ENCODE results near the gene WDR38.
"Not testable (repeated sequence)": the region's sequence is repeated elsewhere in the genome, so short reads cannot be mapped to it uniquely, and the experiment has no call there.

The WDR38 gene

GRCh38 chr9:124818431-124819281 is 34.6 kb upstream of the WDR38 start:
- no peak for TF ChIP-seq ZNF274 (IDR thresholded peaks at IDR 0.05; ENCODE audit: low read depth, low read length)
- no peak overlapping the region for H3K4me3 ChIP-seq (ENCODE audit: low read length)

- H3K4me3 ChIP-seq (ENCODE audit: low read length), result no peak overlapping the region
- TF ChIP-seq ZNF274 (IDR thresholded peaks at IDR 0.05; ENCODE audit: low read depth, low read length), result no peak
These were observed 32.3 kb upstream of the WDR38 start for GRCh38 chr9:124820698-124821623.

GRCh38 chr9:124828489-124829333 is 24.5 kb upstream of the WDR38 start:
- no peak for TF ChIP-seq ZNF274 (IDR thresholded peaks at IDR 0.05; ENCODE audit: low read depth, low read length)
- H3K4me3 ChIP-seq (ENCODE audit: low read length), result no peak overlapping the region

DNA sequence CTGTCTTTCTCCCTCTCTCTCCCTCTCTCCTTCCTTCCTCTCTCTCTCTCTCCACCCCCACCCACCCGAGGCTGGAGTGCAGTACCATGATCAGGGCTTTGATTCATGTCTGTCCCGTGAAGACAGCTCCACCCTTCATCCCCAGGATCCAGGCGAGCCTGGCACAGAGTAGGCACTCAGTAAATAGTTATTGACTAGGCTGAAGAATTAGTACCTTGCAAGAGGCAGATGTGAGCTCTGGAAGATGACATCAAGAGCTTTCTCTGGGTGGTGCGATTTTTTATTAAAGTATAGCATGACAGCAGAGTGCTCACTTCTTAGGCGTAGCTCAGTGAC is 24.0 kb upstream of the WDR38 start:
- no peak overlapping the region for H3K4me3 ChIP-seq (ENCODE audit: low read length)
- TF ChIP-seq ZNF274 (IDR thresholded peaks at IDR 0.05; ENCODE audit: low read depth, low read length), result no peak

DNA sequence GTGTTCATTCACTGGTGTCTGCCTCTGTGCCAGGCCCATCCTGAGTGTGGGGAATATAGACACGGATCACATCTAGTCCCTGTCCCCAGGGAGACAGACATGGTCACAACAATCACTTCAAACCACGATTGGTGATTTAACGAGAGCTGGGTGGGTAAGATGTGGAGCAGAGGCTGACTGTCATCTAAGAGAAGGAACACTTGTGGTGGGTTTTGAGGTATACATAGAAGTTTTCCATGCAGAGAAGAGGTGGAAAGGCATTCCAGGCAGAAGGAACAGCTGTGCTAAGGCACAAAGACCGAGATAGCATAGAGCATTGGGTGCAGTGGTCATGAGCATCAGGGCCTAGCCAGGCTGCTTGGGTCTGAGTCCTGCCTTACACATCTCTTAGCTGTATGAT is 22.7 kb upstream of the WDR38 start:
- TF ChIP-seq ZNF274 (IDR thresholded peaks at IDR 0.05; ENCODE audit: low read depth, low read length), result no peak
- no peak overlapping the region for H3K4me3 ChIP-seq (ENCODE audit: low read length)

GRCh38 chr9:124831642-124832364 is 21.5 kb upstream of the WDR38 start:
- H3K4me3 ChIP-seq (ENCODE audit: low read length), result no peak overlapping the region
- no peak for TF ChIP-seq ZNF274 (IDR thresholded peaks at IDR 0.05; ENCODE audit: low read depth, low read length)

DNA sequence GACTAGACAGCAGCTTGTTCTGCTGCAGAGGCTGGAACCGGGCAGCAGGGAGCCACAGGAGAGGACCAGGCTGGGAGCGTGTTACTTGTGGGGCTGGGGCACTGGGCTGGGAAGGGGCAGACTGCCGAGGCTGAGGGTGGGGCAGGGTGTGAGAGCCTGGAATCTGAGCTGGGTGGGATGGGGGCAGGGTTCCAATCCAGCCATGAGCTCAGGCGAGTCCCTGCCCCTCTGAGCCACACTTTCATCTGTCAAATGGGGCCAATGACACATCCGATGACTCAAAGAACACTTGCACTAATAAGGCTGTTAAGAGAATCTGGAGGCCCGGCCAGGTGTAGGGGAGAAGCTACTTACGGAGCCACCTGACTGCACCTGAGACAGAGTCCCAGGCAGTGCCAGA is 18.7 kb upstream of the WDR38 start:
- no peak for TF ChIP-seq ZNF274 (IDR thresholded peaks at IDR 0.05; ENCODE audit: low read depth, low read length)
- H3K4me3 ChIP-seq (ENCODE audit: low read length), result no peak overlapping the region

GRCh38 chr9:124835026-124835557 is 18.2 kb upstream of the WDR38 start:
- TF ChIP-seq ZNF274 (IDR thresholded peaks at IDR 0.05; ENCODE audit: low read depth, low read length), result no peak
- H3K4me3 ChIP-seq (ENCODE audit: low read length), result no peak overlapping the region

- not testable (repeated sequence) for H3K4me3 ChIP-seq (ENCODE audit: low read length)
These were observed 15.1 kb upstream of the WDR38 start for GRCh38 chr9:124838132-124838531.

DNA sequence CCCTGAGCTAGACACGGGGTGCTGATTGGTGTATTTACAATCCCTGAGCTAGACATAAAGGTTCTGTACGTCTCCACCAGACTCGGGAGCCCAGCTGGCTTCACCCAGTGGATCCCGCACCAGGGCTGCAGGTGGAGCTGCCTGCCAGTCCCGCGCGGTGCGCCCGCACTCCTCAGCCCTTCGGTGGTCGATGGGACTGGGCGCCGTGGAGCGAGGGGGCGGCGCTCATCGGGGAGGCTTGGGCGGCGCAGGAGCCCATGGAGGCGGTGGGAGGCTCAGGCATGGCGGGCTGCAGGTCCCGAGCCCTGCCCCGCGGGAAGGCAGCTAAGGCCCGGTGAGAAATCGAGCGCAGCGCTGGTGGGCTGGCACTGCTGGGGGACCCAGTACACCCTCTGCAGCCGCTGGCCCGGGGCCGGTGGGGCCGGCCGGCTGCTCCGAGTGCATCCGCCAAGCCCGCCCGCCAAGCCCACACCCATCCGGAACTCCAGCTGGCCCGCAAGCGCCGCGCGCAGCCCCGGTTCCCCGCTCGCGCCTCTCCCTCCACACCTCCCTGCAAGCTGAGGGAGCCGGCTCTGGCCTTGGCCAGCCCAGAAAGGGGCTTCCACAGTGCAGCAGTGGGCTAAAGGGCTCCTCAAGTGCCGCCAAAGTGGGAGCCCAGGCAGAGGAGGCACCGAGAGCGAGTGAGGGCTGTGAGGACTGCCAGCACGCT is 14.5 kb upstream of the WDR38 start:
- H3K4me3 ChIP-seq (ENCODE audit: low read length), result not testable (repeated sequence)

DNA sequence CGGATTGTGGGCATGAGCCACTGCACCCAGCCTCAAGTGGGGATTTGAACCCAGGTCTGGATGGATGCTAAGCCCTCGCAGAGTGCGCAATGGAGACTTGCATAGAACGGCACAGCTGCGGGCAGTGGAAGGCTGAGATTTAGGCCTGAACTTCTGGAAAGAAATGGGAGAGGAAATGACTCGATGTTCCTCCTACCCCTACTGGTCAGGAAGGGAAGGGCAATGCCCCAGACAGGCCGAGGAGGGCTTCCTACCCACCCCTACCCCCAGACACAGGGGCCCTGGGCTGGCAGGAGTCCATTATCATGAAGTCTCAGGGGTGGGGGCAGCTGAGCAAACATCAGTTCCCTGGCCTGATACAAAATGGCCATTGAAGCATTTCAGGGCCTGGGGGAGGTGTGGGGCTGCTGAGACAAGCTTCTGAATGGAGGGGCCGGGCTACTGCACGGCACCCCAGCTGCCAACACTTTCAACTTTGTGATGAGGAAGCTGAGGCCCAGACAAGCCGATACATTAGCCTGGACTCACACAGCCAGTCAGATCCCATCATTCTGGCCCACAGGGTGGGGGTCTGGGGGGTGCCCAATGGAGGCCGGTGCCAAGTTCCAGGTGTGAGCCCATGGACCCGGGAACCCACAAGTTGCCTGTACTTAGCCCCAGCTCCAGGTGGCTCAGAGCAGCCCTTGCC is 13.5 kb upstream of the WDR38 start:
- TF ChIP-seq ZNF274 (IDR thresholded peaks at IDR 0.05; ENCODE audit: low read depth, low read length), result no peak
- H3K4me3 ChIP-seq (ENCODE audit: low read length), result no peak overlapping the region

GRCh38 chr9:124840300-124840833 is 12.9 kb upstream of the WDR38 start:
- no peak overlapping the region for H3K4me3 ChIP-seq (ENCODE audit: low read length)
- no peak for TF ChIP-seq ZNF274 (IDR thresholded peaks at IDR 0.05; ENCODE audit: low read depth, low read length)
